Aorta (tissue), 5 donors: ENCODE measurements around the gene CYSTM1. TPM values are rescaled to one million over a fixed set of nuclear protein-coding genes. Genes with fewer than 3 reads are reported as not detected.

ENCODE experiments used
- ATAC-seq: fragments of 200-7000 bp; cut with Tn5 transposase; one replicate; pipeline ENCODE4 v1.9.1; 2022; ENCODE audit warnings: moderate library complexity; ENCODE audit not compliant: low FRiP score
- DNase-seq, 2 donors: peaks; one replicate each; pipeline ENCODE4 v3.0.0-alpha.2; 2020
- H3K27ac ChIP-seq, 2 donors: one replicate each; pipeline ENCODE4 v1.5.1; 2013; ENCODE audit warnings: low read length in 2 of 2, mild to moderate bottlenecking in 2 of 2, moderate library complexity in 2 of 2, control low read depth in 1 of 2, inconsistent platforms in 1 of 2, low read depth in 1 of 2
- H3K27me3 ChIP-seq, 2 donors: one replicate each; pipeline ENCODE4 v1.6.1; 2013; ENCODE audit warnings: control low read depth in 1 of 2, low read length in 1 of 2, mild to moderate bottlenecking in 1 of 2, moderate library complexity in 1 of 2; ENCODE audit not compliant: insufficient read depth in 2 of 2, control insufficient read depth in 1 of 2
- H3K36me3 ChIP-seq, 2 donors: one replicate each; pipeline ENCODE4 v1.6.1; 2013; ENCODE audit warnings: control low read depth in 1 of 2, low read length in 1 of 2, mild to moderate bottlenecking in 1 of 2; ENCODE audit not compliant: insufficient read depth in 2 of 2, control insufficient read depth in 1 of 2
- H3K4me1 ChIP-seq, 2 donors: one replicate each; pipeline ENCODE4 v1.6.1; 2013; ENCODE audit warnings: low read length in 2 of 2, control low read depth in 1 of 2, mild to moderate bottlenecking in 1 of 2, moderate library complexity in 1 of 2; ENCODE audit not compliant: insufficient read depth in 2 of 2, control insufficient read depth in 1 of 2
- H3K4me3 ChIP-seq, 2 donors: one replicate each; pipeline ENCODE4 v1.5.1; 2013; ENCODE audit warnings: low read length in 2 of 2, control low read depth in 1 of 2, mild to moderate bottlenecking in 1 of 2
- H3K9me3 ChIP-seq: one replicate; pipeline ENCODE4 v1.6.1; 2013; ENCODE audit warnings: mild to moderate bottlenecking, low read length; ENCODE audit not compliant: control insufficient read depth
- WGBS, 2 donors: extraction: QIAGEN DNeasy Blood & Tissue Kit; methylation state at CpG; one replicate each; pipeline ENCODE4 v1.1.7; 2013; 5-methylcytosine and 5-hydroxymethylcytosine counted together
- intact Hi-C, 2 donors: fragments of 100-400 bp; cut with DNase I; formaldehyde crosslinking; loops; one replicate each; pipeline versions ENCODE4 v1.14.2 to v1.15.0; 2022
- polyA plus RNA-seq, 2 donors: library from polyadenylated mRNA; stranded (reverse); fragments of 200-250 nt; gene quantifications; one replicate each; pipeline ENCODE4 v1.2.3, GENCODE V29; 2013
- total RNA-seq, 2 donors: library from RNA; stranded (reverse); fragmentation: NEBNext Ultra II Directional; extraction: Animal tissue kit (Norgen Biotek cat#: 25700); gene quantifications; one replicate each; pipeline ENCODE4 v1.2.1, GENCODE V29; 2021
- donor health status: healthy with polysubstance abuse.
- donor health status: Bipolar disorder and iron deficiency.
- donor health status: DM: no; HTN: no; CAD: no.
- donor health status: DM: no; HTN: no; CAD: no.
- donor health status: DM: yes; HTN: yes; CAD: no.

Gene CYSTM1
- total and polyA plus RNA-seq, 4 donors = 44.7 to 179 (median 64.8) TPM

GRCh38 chr5:140245341-140245740, 70.4 kb downstream of the CYSTM1 start:
- H3K36me3 ChIP-seq = peaks cover 0 to 2% of the 10 kb centered on the region in 2 donors
- no peak overlapping the region for H3K4me3 ChIP-seq
- H3K27me3 ChIP-seq = no peaks in the 10 kb centered on the region
- H3K4me1 ChIP-seq = no peaks in the 10 kb centered on the region
- ATAC-seq (no peak), DNase-seq (no peak)
- 87 to 93% methylated on average over 5 of the region's 5 CpGs for WGBS, 2 donors
- no peak overlapping the region for H3K27ac ChIP-seq
- H3K9me3 ChIP-seq = no peaks in the 10 kb centered on the region
- intact Hi-C loops = no loop called here

- intact Hi-C loops = no loop called here
- Histone ChIP-seq H3K9me3 (no peaks in the 10 kb centered on the region), H3K4me3 (no peak overlapping the region), H3K27me3 (no peaks in the 10 kb centered on the region), H3K27ac (no peak overlapping the region), H3K36me3 (peaks cover 0 to 2% of the 10 kb centered on the region in 2 donors), H3K4me1 (no peaks in the 10 kb centered on the region)
- ATAC-seq (no peak), DNase-seq (no peak)
- 89 to 91% methylated on average over 7 of the region's 7 CpGs for WGBS, 2 donors
These were observed 70.9 kb downstream of the CYSTM1 start for GRCh38 chr5:140245926-140246325.

- WGBS, 2 donors = 45 to 53% methylated on average over 8 of the region's 8 CpGs
- no peaks in the 10 kb centered on the region for H3K27me3 ChIP-seq
- H3K4me3 ChIP-seq = no peak overlapping the region
- H3K27ac ChIP-seq = no peak overlapping the region
- peaks cover 0 to 2% of the 10 kb centered on the region in 2 donors for H3K36me3 ChIP-seq
- DNase-seq (peak in 1 of 2 donors; percentile 63), ATAC-seq (no peak)
- no peaks in the 10 kb centered on the region for H3K9me3 ChIP-seq
- no peaks in the 10 kb centered on the region for H3K4me1 ChIP-seq
- intact Hi-C loops = no loop called here
These were observed 71.6 kb downstream of the CYSTM1 start for GRCh38 chr5:140246378-140247122.

- no peaks in the 10 kb centered on the region for H3K4me1 ChIP-seq
- DNase-seq (no peak), ATAC-seq (no peak)
- 76 to 84% methylated on average over 3 of the region's 3 CpGs for WGBS, 2 donors
- no peaks in the 10 kb centered on the region for H3K27me3 ChIP-seq
- no peak overlapping the region for H3K4me3 ChIP-seq
- intact Hi-C loops = no loop called here
- H3K27ac ChIP-seq = no peak overlapping the region
- no peaks in the 10 kb centered on the region for H3K9me3 ChIP-seq
- H3K36me3 ChIP-seq = peaks cover 0 to 2% of the 10 kb centered on the region in 2 donors
These were observed 73.4 kb downstream of the CYSTM1 start for GRCh38 chr5:140248414-140248813.

- H3K9me3 ChIP-seq = no peaks in the 10 kb centered on the region
- DNase-seq = no peak
- intact Hi-C loops = no loop called here
- 78 to 83% methylated on average over 5 of the region's 5 CpGs for WGBS, 2 donors
- no peak for ATAC-seq
- H3K36me3 ChIP-seq = peaks cover 0 to 2% of the 10 kb centered on the region in 2 donors
- no peaks in the 10 kb centered on the region for H3K4me1 ChIP-seq
- no peaks in the 10 kb centered on the region for H3K27me3 ChIP-seq
- no peak overlapping the region for H3K27ac ChIP-seq
- no peak overlapping the region for H3K4me3 ChIP-seq
These were observed 74.5 kb downstream of the CYSTM1 start for GRCh38 chr5:140249536-140249935.

- Histone ChIP-seq H3K9me3 (no peaks in the 10 kb centered on the region), H3K4me1 (no peaks in the 10 kb centered on the region), H3K27ac (no peak overlapping the region), H3K36me3 (peaks cover 0 to 2% of the 10 kb centered on the region in 2 donors), H3K27me3 (no peaks in the 10 kb centered on the region), H3K4me3 (no peak overlapping the region)
- 84 to 85% methylated on average over 6 of the region's 6 CpGs for WGBS, 2 donors
- ATAC-seq (no peak), DNase-seq (no peak)
- intact Hi-C loops = no loop called here
These were observed 75.4 kb downstream of the CYSTM1 start for GRCh38 chr5:140250386-140250785.

GRCh38 chr5:140251527-140251973, 76.6 kb downstream of the CYSTM1 start:
- H3K9me3 ChIP-seq = no peaks in the 10 kb centered on the region
- ATAC-seq (no peak), DNase-seq (peak in 1 of 2 donors; percentile 75)
- WGBS, 2 donors = 54 to 58% methylated on average over 5 of the region's 5 CpGs
- H3K36me3 ChIP-seq = peaks cover 0 to 2% of the 10 kb centered on the region in 2 donors
- intact Hi-C loops = no loop called here
- no peaks in the 10 kb centered on the region for H3K27me3 ChIP-seq
- no peaks in the 10 kb centered on the region for H3K4me1 ChIP-seq
- H3K4me3 ChIP-seq = no peak overlapping the region
- peak overlapping the region in 1 of 2 donors; percentile 55 for H3K27ac ChIP-seq

- WGBS, 2 donors = 95 to 97% methylated on average over 10 of the region's 10 CpGs
- H3K4me3 ChIP-seq = no peak overlapping the region
- peaks cover 0 to 2% of the 10 kb centered on the region in 2 donors for H3K36me3 ChIP-seq
- intact Hi-C loops = no loop called here
- H3K9me3 ChIP-seq = no peaks in the 10 kb centered on the region
- H3K27me3 ChIP-seq = no peaks in the 10 kb centered on the region
- no peak for ATAC-seq
- H3K27ac ChIP-seq = no peak overlapping the region
- DNase-seq = no peak
- H3K4me1 ChIP-seq = no peaks in the 10 kb centered on the region
These were observed 77.6 kb downstream of the CYSTM1 start for GRCh38 chr5:140252470-140253126.

GRCh38 chr5:140253985-140254384, 79.0 kb downstream of the CYSTM1 start:
- H3K4me1 ChIP-seq = no peaks in the 10 kb centered on the region
- no peak overlapping the region for H3K27ac ChIP-seq
- H3K36me3 ChIP-seq = peaks cover 0 to 2% of the 10 kb centered on the region in 2 donors
- H3K9me3 ChIP-seq = no peaks in the 10 kb centered on the region
- DNase-seq (peak in 1 of 2 donors; percentile 59), ATAC-seq (peak; percentile 34)
- H3K27me3 ChIP-seq = no peaks in the 10 kb centered on the region
- intact Hi-C loops = no loop called here
- no peak overlapping the region for H3K4me3 ChIP-seq
- 67 to 72% methylated on average over 4 of the region's 4 CpGs for WGBS, 2 donors
